GM23338 (cell line): ENCODE measurements around the gene PDSS1. TPM values are rescaled to one million over a fixed set of nuclear protein-coding genes. Genes with fewer than 3 reads are reported as not detected.

ENCODE experiments used
- ATAC-seq: fragments of 200-7000 bp; cut with Tn5 transposase; 3 replicates; pipeline ENCODE4 v1.9.1; 2020
- DNase-seq: peaks from one replicate; pipeline ENCODE4 v3.0.0-alpha.2; 2015; ENCODE audit warnings: low spot score
- H2AFZ ChIP-seq: fragments of 200-600 bp; sonication (generic); 2 replicates; pipeline ENCODE4 v1.8.0; 2016; ENCODE audit warnings: antibody characterized with exemption, mild to moderate bottlenecking, moderate library complexity
- H3F3A ChIP-seq: fragments of 200-600 bp; sonication (generic); replicated peaks from 2 replicates; pipeline ENCODE4 v1.8.0; 2017; ENCODE audit warnings: antibody characterized with exemption, mixed run types, low read depth
- H3K27ac ChIP-seq: fragments of 200-600 bp; sonication (generic); 2 replicates; pipeline ENCODE4 v1.6.1; 2016; ENCODE audit warnings: low read depth
- H3K27me3 ChIP-seq: fragments of 200-600 bp; sonication (generic); 2 replicates; pipeline ENCODE4 v1.8.0; 2016; ENCODE audit warnings: mild to moderate bottlenecking, mixed run types, moderate library complexity; ENCODE audit not compliant: insufficient read depth
- H3K36me3 ChIP-seq: fragments of 200-600 bp; sonication (generic); 2 replicates; pipeline ENCODE4 v1.8.0; 2016; ENCODE audit warnings: mild to moderate bottlenecking; ENCODE audit not compliant: insufficient read depth
- H3K4me1 ChIP-seq: fragments of 200-600 bp; sonication (generic); 2 replicates; pipeline ENCODE4 v1.8.0; 2016; ENCODE audit warnings: mild to moderate bottlenecking, moderate library complexity; ENCODE audit not compliant: insufficient read depth
- H3K4me2 ChIP-seq: fragments of 200-600 bp; sonication (generic); 2 replicates; pipeline ENCODE4 v1.7.1; 2017; ENCODE audit warnings: mixed run types
- H3K4me3 ChIP-seq: fragments of 200-600 bp; sonication (generic); 2 replicates; pipeline ENCODE4 v1.6.1; 2016; ENCODE audit warnings: mixed run types
- H3K79me2 ChIP-seq: fragments of 200-600 bp; sonication (generic); replicated peaks from 2 replicates; pipeline ENCODE4 v1.8.0; 2017; ENCODE audit warnings: mild to moderate bottlenecking; ENCODE audit not compliant: insufficient read depth
- H3K9me2 ChIP-seq: fragments of 200-600 bp; sonication (generic); 2 replicates; pipeline ENCODE4 v1.8.0; 2017; ENCODE audit not compliant: insufficient read depth
- H4K20me1 ChIP-seq: fragments of 200-600 bp; sonication (generic); replicated peaks from 2 replicates; pipeline ENCODE4 v1.8.0; 2017; ENCODE audit warnings: mild to moderate bottlenecking; ENCODE audit not compliant: insufficient read depth
- H3K27ac Mint-ChIP-seq: 2 replicates; pipeline ENCODE4 v1.8.0; 2020; ENCODE audit warnings: inconsistent platforms, mild to moderate bottlenecking, moderate library complexity, mixed read lengths
- H3K27me3 Mint-ChIP-seq: 3 replicates; pipeline ENCODE4 v1.8.0; 2022; ENCODE audit warnings: low read depth, mild to moderate bottlenecking, moderate library complexity, mixed read lengths, inconsistent platforms; ENCODE audit not compliant: insufficient read depth, poor library complexity
- H3K36me3 Mint-ChIP-seq: 3 replicates; pipeline ENCODE4 v1.8.0; 2021; ENCODE audit warnings: low read depth, mild to moderate bottlenecking, inconsistent platforms, moderate library complexity, mixed read lengths
- H3K4me1 Mint-ChIP-seq: 3 replicates; pipeline ENCODE4 v1.8.0; 2020; ENCODE audit warnings: mild to moderate bottlenecking, inconsistent platforms, mixed read lengths
- H3K4me3 Mint-ChIP-seq: 3 replicates; pipeline ENCODE4 v1.8.0; 2021; ENCODE audit warnings: moderate library complexity, mild to moderate bottlenecking, inconsistent platforms, mixed read lengths
- H3K9me3 Mint-ChIP-seq: 3 replicates; pipeline ENCODE4 v1.8.0; 2020; ENCODE audit warnings: moderate library complexity, mild to moderate bottlenecking, inconsistent platforms, mixed read lengths
- CREB1 ChIP-seq: fragments of 250-450 bp; sonication (Bioruptor Pico); IDR thresholded peaks from 2 replicates; pipeline ENCODE4 v1.5.0; 2020; ENCODE audit warnings: low read depth, mild to moderate bottlenecking, moderate library complexity
- NANOG ChIP-seq: IDR thresholded peaks from 2 replicates; pipeline ENCODE4 v1.6.1; 2016; ENCODE audit warnings: antibody characterized with exemption, borderline replicate concordance
- ZNF114 ChIP-seq: fragments of 250-450 bp; sonication (Bioruptor Pico); IDR thresholded peaks from 2 replicates; pipeline ENCODE4 v1.5.0; 2020; ENCODE audit warnings: mild to moderate bottlenecking, moderate library complexity
- polyA plus RNA-seq: library from polyadenylated mRNA; unstranded; fragments of >200 nt; fragmentation: Nextera tagmentation; extraction: Ambion mirVana; gene quantifications from 2 replicates; pipeline ENCODE4 v1.2.1, GENCODE V29; 2016
- total RNA-seq: library from RNA; depleted of rRNA; stranded (reverse); fragments of >200 nt; shearing (Covaris generic); gene quantifications from 2 replicates; pipeline ENCODE4 v1.2.3, GENCODE V29; 2014
- TF ChIP-seq, protein P1 (sequence below): fragments of 250-450 bp; sonication (Bioruptor Pico); IDR thresholded peaks from 2 replicates; pipeline ENCODE4 v1.5.0; 2020; ENCODE audit warnings: mild to moderate bottlenecking, moderate library complexity
- TF ChIP-seq, protein P2 (sequence below), 2 experiments: fragments of 200-600 bp in 1 of 2; sonication (generic) in 1 of 2; conservative IDR thresholded peaks; 2 replicates each; pipeline versions ENCODE4 v1.5.1 to v1.6.1; 2016 to 2017; ENCODE audit warnings: antibody characterized with exemption in 2 of 2, low read depth in 2 of 2, mild to moderate bottlenecking in 2 of 2, moderate library complexity in 1 of 2

Gene PDSS1
- total and polyA plus RNA-seq, 2 experiments from 2014 or later = 21.5 to 26.2 TPM

DNA sequence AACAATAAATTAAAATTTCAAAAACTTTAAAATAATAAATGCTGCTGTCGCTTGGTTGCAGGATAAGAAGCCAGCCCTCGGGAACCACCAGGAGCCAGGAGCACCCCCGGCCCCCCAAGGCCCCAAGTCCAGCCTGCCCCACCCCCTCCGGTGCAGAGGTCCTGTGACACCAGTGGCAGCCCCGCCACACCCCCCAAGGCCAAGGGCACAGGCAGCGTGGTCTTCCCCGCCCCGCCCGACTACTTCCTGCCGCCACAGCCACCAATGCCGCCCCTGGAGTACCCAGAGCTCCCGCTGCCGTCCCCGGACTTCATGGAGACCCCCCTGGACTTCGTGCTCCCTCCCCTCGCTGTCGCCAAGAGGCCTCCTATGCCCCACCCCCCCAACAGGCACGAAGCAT lies 44.5 kb upstream of the PDSS1 start:
- Histone ChIP-seq H3K36me3 (no peaks in the 10 kb centered on the region), H4K20me1 (no peaks in the 10 kb centered on the region), H3K4me3 (no peak overlapping the region), H3K79me2 (no peaks in the 10 kb centered on the region), H2AFZ (no peak overlapping the region), H3K4me2 (no peak overlapping the region), H3K27ac (no peak overlapping the region), H3F3A (no peaks in the 10 kb centered on the region), H3K27me3 (no peaks in the 10 kb centered on the region), H3K9me2 (no peaks in the 10 kb centered on the region), H3K4me1 (no peaks in the 10 kb centered on the region)
- Mint-ChIP-seq H3K27ac (no peak overlapping the region), H3K36me3 (no peaks in the 10 kb centered on the region), H3K4me3 (no peak overlapping the region), H3K4me1 (no peaks in the 10 kb centered on the region), H3K9me3 (no peaks in the 10 kb centered on the region), H3K27me3 (peaks cover 2% of the 10 kb centered on the region)
- TF ChIP-seq, protein P1, sequence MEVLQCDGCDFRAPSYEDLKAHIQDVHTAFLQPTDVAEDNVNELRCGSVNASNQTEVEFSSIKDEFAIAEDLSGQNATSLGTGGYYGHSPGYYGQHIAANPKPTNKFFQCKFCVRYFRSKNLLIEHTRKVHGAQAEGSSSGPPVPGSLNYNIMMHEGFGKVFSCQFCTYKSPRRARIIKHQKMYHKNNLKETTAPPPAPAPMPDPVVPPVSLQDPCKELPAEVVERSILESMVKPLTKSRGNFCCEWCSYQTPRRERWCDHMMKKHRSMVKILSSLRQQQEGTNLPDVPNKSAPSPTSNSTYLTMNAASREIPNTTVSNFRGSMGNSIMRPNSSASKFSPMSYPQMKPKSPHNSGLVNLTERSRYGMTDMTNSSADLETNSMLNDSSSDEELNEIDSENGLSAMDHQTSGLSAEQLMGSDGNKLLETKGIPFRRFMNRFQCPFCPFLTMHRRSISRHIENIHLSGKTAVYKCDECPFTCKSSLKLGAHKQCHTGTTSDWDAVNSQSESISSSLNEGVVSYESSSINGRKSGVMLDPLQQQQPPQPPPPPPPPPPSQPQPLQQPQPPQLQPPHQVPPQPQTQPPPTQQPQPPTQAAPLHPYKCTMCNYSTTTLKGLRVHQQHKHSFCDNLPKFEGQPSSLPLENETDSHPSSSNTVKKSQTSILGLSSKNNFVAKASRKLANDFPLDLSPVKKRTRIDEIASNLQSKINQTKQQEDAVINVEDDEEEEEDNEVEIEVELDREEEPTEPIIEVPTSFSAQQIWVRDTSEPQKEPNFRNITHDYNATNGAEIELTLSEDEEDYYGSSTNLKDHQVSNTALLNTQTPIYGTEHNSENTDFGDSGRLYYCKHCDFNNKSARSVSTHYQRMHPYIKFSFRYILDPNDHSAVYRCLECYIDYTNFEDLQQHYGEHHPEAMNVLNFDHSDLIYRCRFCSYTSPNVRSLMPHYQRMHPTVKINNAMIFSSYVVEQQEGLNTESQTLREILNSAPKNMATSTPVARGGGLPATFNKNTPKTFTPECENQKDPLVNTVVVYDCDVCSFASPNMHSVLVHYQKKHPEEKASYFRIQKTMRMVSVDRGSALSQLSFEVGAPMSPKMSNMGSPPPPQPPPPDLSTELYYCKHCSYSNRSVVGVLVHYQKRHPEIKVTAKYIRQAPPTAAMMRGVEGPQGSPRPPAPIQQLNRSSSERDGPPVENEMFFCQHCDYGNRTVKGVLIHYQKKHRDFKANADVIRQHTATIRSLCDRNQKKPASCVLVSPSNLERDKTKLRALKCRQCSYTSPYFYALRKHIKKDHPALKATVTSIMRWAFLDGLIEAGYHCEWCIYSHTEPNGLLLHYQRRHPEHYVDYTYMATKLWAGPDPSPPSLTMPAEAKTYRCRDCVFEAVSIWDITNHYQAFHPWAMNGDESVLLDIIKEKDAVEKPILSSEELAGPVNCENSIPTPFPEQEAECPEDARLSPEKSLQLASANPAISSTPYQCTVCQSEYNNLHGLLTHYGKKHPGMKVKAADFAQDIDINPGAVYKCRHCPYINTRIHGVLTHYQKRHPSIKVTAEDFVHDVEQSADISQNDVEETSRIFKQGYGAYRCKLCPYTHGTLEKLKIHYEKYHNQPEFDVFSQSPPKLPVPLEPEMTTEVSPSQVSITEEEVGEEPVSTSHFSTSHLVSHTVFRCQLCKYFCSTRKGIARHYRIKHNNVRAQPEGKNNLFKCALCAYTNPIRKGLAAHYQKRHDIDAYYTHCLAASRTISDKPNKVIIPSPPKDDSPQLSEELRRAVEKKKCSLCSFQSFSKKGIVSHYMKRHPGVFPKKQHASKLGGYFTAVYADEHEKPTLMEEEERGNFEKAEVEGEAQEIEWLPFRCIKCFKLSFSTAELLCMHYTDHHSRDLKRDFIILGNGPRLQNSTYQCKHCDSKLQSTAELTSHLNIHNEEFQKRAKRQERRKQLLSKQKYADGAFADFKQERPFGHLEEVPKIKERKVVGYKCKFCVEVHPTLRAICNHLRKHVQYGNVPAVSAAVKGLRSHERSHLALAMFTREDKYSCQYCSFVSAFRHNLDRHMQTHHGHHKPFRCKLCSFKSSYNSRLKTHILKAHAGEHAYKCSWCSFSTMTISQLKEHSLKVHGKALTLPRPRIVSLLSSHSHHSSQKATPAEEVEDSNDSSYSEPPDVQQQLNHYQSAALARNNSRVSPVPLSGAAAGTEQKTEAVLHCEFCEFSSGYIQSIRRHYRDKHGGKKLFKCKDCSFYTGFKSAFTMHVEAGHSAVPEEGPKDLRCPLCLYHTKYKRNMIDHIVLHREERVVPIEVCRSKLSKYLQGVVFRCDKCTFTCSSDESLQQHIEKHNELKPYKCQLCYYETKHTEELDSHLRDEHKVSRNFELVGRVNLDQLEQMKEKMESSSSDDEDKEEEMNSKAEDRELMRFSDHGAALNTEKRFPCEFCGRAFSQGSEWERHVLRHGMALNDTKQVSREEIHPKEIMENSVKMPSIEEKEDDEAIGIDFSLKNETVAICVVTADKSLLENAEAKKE (CRISPR knock-in tag) = no peak
- DNase-seq (no peak), ATAC-seq (no peak)

DNA sequence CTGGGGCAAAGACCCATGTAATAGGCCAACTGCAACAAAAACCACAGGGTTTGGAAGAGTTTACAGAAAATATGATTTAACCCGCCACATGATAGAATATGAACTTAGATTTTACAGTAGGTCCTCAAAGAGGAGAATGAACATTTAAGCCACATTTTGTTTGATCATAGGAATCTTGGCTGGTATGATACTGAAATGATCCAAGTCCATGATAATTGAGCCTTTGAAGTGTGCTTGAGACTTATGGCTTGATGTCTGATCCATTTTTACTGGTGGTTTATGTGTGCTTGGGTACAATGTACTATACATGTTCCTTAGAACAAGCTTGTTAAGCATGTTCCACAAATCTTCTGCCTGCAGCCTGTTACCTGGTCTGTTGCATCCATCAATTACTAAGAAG lies 41.8 kb upstream of the PDSS1 start:
- H3K4me1 Mint-ChIP-seq = no peaks in the 10 kb centered on the region
- H3K27ac Mint-ChIP-seq = no peak overlapping the region
- Histone ChIP-seq H3K27me3 (no peaks in the 10 kb centered on the region), H3K4me3 (no peak overlapping the region), H3K4me1 (no peaks in the 10 kb centered on the region), H3K4me2 (no peak overlapping the region), H4K20me1 (no peaks in the 10 kb centered on the region), H3K36me3 (no peaks in the 10 kb centered on the region), H3K9me2 (no peaks in the 10 kb centered on the region), H3K79me2 (no peaks in the 10 kb centered on the region), H3F3A (no peaks in the 10 kb centered on the region), H2AFZ (no peak overlapping the region), H3K27ac (no peak overlapping the region)
- no peaks in the 10 kb centered on the region for H3K9me3 Mint-ChIP-seq
- ATAC-seq = no peak
- peaks cover 2% of the 10 kb centered on the region for H3K27me3 Mint-ChIP-seq
- H3K4me3 Mint-ChIP-seq = no peak overlapping the region
- H3K36me3 Mint-ChIP-seq = no peaks in the 10 kb centered on the region
- DNase-seq = no peak
- no peak for TF ChIP-seq ZNF114
- no peak for TF ChIP-seq CREB1 (CRISPR knock-in tag)
- TF ChIP-seq, protein P2, sequence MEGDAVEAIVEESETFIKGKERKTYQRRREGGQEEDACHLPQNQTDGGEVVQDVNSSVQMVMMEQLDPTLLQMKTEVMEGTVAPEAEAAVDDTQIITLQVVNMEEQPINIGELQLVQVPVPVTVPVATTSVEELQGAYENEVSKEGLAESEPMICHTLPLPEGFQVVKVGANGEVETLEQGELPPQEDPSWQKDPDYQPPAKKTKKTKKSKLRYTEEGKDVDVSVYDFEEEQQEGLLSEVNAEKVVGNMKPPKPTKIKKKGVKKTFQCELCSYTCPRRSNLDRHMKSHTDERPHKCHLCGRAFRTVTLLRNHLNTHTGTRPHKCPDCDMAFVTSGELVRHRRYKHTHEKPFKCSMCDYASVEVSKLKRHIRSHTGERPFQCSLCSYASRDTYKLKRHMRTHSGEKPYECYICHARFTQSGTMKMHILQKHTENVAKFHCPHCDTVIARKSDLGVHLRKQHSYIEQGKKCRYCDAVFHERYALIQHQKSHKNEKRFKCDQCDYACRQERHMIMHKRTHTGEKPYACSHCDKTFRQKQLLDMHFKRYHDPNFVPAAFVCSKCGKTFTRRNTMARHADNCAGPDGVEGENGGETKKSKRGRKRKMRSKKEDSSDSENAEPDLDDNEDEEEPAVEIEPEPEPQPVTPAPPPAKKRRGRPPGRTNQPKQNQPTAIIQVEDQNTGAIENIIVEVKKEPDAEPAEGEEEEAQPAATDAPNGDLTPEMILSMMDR (conservative IDR thresholded peaks at IDR 0.05; ENCODE audit: low read depth in 2 of 2) = no peak
- TF ChIP-seq, protein P1 (CRISPR knock-in tag) = no peak
- TF ChIP-seq NANOG = no peak
